ENCODE measurements around the gene GAS7.

Gene GAS7

GRCh38 chr17:10156599-10156947 is 41.8 kb downstream of the GAS7 start:
- no peaks in the 10 kb centered on the region for H3K9me3 ChIP-seq (ENCODE audit: severe bottlenecking)
- TF ChIP-seq, protein P1, sequence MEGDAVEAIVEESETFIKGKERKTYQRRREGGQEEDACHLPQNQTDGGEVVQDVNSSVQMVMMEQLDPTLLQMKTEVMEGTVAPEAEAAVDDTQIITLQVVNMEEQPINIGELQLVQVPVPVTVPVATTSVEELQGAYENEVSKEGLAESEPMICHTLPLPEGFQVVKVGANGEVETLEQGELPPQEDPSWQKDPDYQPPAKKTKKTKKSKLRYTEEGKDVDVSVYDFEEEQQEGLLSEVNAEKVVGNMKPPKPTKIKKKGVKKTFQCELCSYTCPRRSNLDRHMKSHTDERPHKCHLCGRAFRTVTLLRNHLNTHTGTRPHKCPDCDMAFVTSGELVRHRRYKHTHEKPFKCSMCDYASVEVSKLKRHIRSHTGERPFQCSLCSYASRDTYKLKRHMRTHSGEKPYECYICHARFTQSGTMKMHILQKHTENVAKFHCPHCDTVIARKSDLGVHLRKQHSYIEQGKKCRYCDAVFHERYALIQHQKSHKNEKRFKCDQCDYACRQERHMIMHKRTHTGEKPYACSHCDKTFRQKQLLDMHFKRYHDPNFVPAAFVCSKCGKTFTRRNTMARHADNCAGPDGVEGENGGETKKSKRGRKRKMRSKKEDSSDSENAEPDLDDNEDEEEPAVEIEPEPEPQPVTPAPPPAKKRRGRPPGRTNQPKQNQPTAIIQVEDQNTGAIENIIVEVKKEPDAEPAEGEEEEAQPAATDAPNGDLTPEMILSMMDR (IDR thresholded peaks at IDR 0.05; ENCODE audit: low read depth, low read length) = no peak
- H3K36me3 ChIP-seq = no peaks in the 10 kb centered on the region
- H3K27me3 ChIP-seq (ENCODE audit: insufficient read depth, low read depth, severe bottlenecking) = no peaks in the 10 kb centered on the region
- H3K4me3 ChIP-seq (ENCODE audit: low read depth, low read length) = no peak overlapping the region
- no peak for DNase-seq
- H3K27ac ChIP-seq = no peak overlapping the region

- H3K4me3 ChIP-seq (ENCODE audit: low read depth, low read length) = no peak overlapping the region
Measured at GRCh38 chr17:10156077-10156435, 42.4 kb downstream of the GAS7 start.

DNA sequence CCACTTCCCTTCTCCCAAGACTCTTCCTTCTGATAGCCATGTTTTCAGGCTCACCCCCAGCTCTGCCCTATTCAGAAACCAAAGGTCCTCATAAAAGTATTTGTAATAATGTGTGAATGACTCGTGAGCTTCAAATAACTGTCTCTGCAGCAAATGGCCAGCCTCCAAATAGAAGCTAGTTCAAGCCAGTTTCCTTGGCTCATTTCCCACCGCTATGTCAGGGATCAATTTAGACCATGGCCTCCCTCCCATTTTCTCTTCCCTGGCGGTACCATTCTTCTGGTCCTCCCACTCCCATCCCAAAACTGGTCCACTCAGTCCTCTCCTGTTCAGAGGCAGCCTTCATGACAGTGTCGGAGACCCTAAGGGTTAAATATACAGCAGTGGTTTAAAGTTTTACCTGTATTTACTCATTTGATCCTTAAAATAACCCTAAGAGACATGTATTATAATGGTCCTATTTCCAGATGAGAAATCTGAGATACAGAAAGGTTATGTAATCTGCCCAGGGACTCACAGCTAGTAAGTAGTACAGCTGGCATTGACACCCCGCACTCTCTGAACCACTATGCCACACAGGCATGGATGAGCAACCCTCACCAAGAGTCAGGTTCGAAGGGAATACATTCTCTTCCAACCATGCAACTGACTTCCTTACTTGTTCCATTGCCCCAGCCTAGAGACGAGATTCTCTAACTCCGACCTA is 42.9 kb downstream of the GAS7 start:
- Histone ChIP-seq H3K4me3 (ENCODE audit: low read depth, low read length) (no peak overlapping the region), H3K27me3 (ENCODE audit: insufficient read depth, low read depth, severe bottlenecking) (no peaks in the 10 kb centered on the region), H3K9me3 (ENCODE audit: severe bottlenecking) (no peaks in the 10 kb centered on the region), H3K36me3 (no peaks in the 10 kb centered on the region), H3K27ac (no peak overlapping the region)
- TF ChIP-seq, protein P1 (IDR thresholded peaks at IDR 0.05; ENCODE audit: low read depth, low read length) = no peak
- no peak for DNase-seq

More at GRCh38 chr17:10156077-10156435, 42.4 kb downstream of the GAS7 start:
- TF ChIP-seq, protein P1 (IDR thresholded peaks at IDR 0.05; ENCODE audit: low read depth, low read length) = no peak
- Histone ChIP-seq H3K9me3 (ENCODE audit: severe bottlenecking) (no peaks in the 10 kb centered on the region), H3K27me3 (ENCODE audit: insufficient read depth, low read depth, severe bottlenecking) (no peaks in the 10 kb centered on the region), H3K27ac (no peak overlapping the region), H3K36me3 (no peaks in the 10 kb centered on the region)
- no peak for DNase-seq

DNA sequence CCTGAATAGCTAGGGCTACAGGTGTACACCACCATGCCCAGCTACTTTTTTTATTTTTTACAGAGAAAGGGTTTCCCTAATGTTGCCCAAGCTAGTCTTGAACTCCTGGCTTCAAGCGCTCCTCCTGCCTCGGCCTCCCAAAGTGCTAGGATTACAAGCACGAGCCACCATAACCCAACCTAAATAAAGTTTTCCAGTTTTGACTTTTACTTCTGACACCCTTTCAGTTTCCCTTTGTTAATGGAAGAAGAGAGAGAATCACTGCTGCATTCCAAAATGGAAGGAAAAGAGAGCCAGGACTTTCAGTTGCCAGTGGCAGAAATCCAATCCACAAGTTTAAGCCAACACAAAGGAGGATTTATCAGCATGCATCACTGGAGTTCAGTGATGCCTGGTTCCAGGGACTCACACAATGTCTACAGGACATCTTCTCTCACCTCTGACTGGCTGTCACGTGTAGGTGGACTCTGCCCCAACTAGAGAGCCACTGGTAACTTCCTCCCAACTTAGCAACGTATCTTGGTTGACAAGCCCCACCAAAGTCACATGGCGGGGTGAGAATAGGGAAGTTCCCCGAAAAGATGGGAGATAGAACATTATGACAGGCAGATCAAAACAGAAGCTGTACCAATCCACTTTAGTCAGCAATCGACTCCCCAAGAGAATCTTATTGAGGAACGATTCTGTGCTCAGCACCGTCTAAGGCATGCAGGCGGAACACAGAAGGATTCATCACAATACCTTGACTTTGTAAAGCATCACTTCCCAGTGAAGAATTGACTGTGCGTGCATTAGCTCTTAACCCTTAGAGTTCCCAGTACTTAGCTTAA is 46.5 kb downstream of the GAS7 start:
- Histone ChIP-seq H3K4me3 (ENCODE audit: low read depth, low read length) (no peak overlapping the region), H3K36me3 (no peaks in the 10 kb centered on the region), H3K9me3 (ENCODE audit: severe bottlenecking) (no peaks in the 10 kb centered on the region), H3K27me3 (ENCODE audit: insufficient read depth, low read depth, severe bottlenecking) (no peaks in the 10 kb centered on the region), H3K27ac (no peak overlapping the region)
- DNase-seq = no peak
- TF ChIP-seq, protein P1 (IDR thresholded peaks at IDR 0.05; ENCODE audit: low read depth, low read length) = no peak

DNA sequence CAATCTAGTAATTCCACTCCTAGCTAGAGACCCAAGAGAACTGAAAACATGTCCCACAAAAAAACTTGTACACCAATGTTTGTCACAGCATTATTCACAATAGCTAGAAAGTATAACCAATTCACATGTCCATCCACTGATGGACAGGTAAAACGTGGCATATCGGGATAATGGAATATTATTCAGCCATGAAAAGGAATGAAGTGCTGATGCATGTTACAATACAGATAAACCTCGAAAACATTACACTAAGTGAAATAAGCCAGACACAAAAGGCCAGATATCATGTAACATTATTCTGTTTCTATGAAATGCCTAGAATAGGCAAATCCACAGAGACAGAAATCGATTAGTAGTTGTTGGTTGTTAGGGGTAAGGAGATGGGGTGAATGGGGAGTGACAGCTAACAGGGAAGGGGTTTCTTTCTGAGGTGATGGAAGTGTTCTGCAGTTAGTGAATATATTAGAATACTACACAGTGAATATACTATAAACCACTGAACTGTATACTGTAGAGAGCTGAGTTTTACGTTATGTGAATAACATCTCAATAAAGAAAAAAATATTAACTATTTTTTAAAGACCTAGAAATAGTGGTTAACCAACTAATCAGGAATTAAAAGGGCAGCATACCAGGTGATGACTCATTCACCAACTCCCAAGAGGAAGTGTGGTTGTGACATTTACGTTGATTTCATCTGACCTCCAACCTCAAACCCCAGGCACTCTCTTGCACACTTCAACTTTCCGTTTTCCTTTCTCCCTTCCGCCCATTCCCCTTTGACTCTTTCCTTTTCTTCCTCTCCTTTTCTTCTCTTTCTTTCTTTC is 48.6 kb downstream of the GAS7 start:
- H3K27ac ChIP-seq = no peak overlapping the region
- H3K36me3 ChIP-seq = no peaks in the 10 kb centered on the region
- DNase-seq = no peak
- no peaks in the 10 kb centered on the region for H3K9me3 ChIP-seq (ENCODE audit: severe bottlenecking)
- no peaks in the 10 kb centered on the region for H3K27me3 ChIP-seq (ENCODE audit: insufficient read depth, low read depth, severe bottlenecking)
- TF ChIP-seq, protein P1 (IDR thresholded peaks at IDR 0.05; ENCODE audit: low read depth, low read length) = no peak
- no peak overlapping the region for H3K4me3 ChIP-seq (ENCODE audit: low read depth, low read length)
